NB4 (cell line): ENCODE results near the gene SLC19A1.

Experiments
- DNase-seq: peaks from one replicate; pipeline ENCODE4 v3.0.0; 2010; ENCODE audit warnings: low read depth
- H3K4me3 ChIP-seq: one replicate; pipeline ENCODE4 v1.5.1; 2011; ENCODE audit warnings: mild to moderate bottlenecking, low read depth, low read length, moderate library complexity
- CTCF ChIP-seq: IDR thresholded peaks from one replicate; pipeline ENCODE4 v1.5.1; 2012; ENCODE audit warnings: low read depth, low read length
- MYC ChIP-seq: IDR thresholded peaks from 2 replicates; pipeline ENCODE4 v1.6.1; 2011; ENCODE audit warnings: low read depth, low read length
- POLR2A ChIP-seq: IDR thresholded peaks from 2 replicates; pipeline ENCODE4 v1.6.1; 2011; ENCODE audit warnings: mild to moderate bottlenecking; ENCODE audit not compliant: insufficient read length; ENCODE audit errors: extremely low read depth
- TF ChIP-seq, protein P1 (sequence below): IDR thresholded peaks from 2 replicates; pipeline ENCODE4 v1.6.1; 2011; ENCODE audit warnings: low read depth, low read length

The SLC19A1 gene

DNA sequence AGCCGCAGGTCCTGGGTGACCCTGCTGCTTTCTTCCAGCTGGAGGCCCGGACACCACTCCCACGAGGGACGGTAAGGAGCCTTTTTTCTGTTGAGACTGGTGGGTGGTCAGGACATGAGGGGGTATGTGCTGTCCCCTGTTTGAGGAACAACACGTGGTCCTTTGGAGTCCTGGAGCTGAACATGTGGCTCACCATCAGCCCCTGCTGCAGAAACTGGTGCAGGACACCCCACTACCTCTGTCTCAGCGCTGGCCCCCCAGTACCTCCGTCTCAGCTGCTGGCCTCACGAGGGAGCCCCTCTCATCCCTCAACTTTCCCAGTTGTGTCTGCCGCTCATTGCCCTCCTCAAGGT lies 34.7 kb downstream of the SLC19A1 start:
- peak; percentile 34 for DNase-seq
- TF ChIP-seq POLR2A (no peak), MYC (peak; percentile 43; the same call in 1 of the 2 replicates), CTCF (no peak)
- TF ChIP-seq, protein P1, sequence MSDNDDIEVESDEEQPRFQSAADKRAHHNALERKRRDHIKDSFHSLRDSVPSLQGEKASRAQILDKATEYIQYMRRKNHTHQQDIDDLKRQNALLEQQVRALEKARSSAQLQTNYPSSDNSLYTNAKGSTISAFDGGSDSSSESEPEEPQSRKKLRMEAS, result peak; percentile 86

DNA sequence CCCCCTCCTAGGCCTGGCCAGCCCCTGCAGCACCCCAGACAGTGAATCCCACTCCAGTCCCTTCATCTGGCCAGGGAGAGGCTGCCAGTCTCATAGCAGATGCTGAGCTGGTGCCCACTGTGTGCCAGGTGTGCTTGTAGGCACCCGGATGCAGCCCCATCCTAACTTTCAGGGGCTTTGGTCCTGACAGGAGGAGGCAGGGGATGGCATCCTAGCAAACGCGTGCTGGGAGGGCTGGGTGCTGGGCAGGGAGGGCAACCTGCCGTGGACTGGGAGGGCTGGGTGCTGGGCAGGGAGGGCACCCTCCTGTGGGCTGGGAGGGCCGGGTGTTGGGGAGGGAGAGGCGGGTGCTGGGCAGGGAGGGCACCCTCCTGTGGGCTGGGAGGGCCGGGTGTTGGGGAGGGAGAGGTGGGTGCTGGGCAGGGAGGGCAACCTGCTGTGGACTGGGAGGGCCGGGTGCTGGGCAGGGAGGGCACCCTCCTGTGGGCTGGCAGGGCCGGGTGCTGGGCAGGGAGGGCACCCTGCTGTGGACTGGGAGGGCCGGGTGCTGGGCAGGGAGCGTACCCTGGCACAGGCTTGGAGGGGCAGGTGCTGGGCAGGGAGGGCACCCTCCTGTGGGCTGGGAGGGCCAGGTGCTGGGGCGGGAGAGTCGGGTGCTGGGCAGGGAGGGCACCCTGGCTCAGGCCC lies 35.3 kb downstream of the SLC19A1 start:
- TF ChIP-seq MYC (no peak), POLR2A (no peak), CTCF (no peak)
- TF ChIP-seq, protein P1, result no peak
- DNase-seq, result no peak
- H3K4me3 ChIP-seq, result no peak overlapping the region

More for the DNA sequence above, 34.7 kb downstream of the SLC19A1 start:
- no peak overlapping the region for H3K4me3 ChIP-seq

GRCh38 chr21:45506241-45506817 lies 35.9 kb downstream of the SLC19A1 start:
- no peak overlapping the region for H3K4me3 ChIP-seq
- no peak for TF ChIP-seq POLR2A
- TF ChIP-seq, protein P1, result no peak
- no peak for TF ChIP-seq CTCF
- TF ChIP-seq MYC, result no peak
- DNase-seq, result no peak

GRCh38 chr21:45505416-45506021 lies 36.7 kb downstream of the SLC19A1 start:
- TF ChIP-seq, protein P1, result no peak
- TF ChIP-seq MYC, result no peak
- no peak for TF ChIP-seq CTCF
- no peak for TF ChIP-seq POLR2A
- no peak for DNase-seq
- H3K4me3 ChIP-seq, result no peak overlapping the region

- no peak for TF ChIP-seq MYC
- TF ChIP-seq, protein P1, result no peak
- TF ChIP-seq CTCF, result no peak
- TF ChIP-seq POLR2A, result no peak
- no peak for DNase-seq
- no peak overlapping the region for H3K4me3 ChIP-seq
Measured at GRCh38 chr21:45504516-45505415, 37.5 kb downstream of the SLC19A1 start.
